HG02884 (cell line): ENCODE data around the gene EMP3.
"Not testable (repeated sequence)": the region's sequence is repeated elsewhere in the genome, so short reads cannot be mapped to it uniquely, and the experiment has no call there.

Experiments
- ATAC-seq: cut with Tn5 transposase; IDR thresholded peaks from one replicate; pipeline ENCODE4 v1.9.1; 2021; ENCODE audit warnings: mild to moderate bottlenecking, moderate library complexity; ENCODE audit not compliant: unreplicated experiment

The EMP3 gene

DNA sequence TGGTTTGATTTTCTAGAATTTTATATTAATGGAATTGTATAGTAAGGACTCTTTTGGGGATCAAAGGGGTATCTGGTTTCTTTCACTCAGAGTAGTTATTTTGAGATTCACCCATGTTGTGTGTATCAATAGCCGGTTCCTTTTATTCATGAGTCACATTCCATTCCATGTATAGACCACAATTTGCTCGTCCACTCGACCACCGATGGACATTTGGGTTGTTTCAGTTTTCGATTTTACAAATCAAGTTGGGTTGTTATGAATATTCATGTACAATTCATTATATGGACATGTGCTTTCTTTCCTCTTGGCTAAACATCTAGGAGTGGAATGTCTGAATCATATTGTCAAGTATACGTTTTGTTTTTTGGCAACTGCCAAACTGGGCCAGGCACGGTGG is 9.6 kb upstream of the EMP3 start:
- ATAC-seq = no peak

- ATAC-seq = not testable (repeated sequence)
Observed at GRCh38 chr19:48317708-48317960, 7.7 kb upstream of the EMP3 start.

DNA sequence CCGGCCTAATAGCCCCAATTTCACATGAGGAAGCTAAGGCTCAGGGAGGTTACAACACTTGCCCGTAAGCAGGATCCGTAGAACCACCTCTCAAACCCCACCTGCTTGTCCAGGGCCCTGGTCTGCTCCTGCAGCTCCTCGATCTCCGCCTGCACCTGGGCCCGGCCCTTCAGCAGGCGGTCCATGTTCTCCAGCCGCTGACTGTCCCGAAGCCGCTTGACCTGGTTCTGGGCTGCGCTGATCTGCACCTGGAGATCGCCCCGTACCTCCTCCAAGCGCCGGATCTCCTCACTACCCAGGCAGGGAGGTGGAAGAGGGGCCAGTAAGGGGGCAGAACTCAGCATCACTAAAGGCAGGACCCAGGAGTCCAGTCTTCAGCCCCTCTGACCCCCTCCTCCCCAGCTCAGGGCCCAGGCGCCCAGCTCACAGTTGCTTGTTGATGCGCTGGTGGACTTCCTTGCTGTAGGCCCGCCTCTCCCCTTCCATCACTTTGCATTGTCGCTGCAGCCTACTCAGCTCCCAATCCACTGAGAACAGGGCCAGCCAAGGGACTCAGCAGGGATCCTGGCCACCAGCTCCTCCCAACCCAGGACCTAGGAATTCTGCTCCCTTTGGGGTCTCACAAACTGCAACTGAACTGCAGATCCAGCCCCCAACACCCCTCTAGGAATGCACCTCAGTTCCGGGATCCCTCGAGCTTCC is 6.9 kb upstream of the EMP3 start:
- no peak for ATAC-seq

DNA sequence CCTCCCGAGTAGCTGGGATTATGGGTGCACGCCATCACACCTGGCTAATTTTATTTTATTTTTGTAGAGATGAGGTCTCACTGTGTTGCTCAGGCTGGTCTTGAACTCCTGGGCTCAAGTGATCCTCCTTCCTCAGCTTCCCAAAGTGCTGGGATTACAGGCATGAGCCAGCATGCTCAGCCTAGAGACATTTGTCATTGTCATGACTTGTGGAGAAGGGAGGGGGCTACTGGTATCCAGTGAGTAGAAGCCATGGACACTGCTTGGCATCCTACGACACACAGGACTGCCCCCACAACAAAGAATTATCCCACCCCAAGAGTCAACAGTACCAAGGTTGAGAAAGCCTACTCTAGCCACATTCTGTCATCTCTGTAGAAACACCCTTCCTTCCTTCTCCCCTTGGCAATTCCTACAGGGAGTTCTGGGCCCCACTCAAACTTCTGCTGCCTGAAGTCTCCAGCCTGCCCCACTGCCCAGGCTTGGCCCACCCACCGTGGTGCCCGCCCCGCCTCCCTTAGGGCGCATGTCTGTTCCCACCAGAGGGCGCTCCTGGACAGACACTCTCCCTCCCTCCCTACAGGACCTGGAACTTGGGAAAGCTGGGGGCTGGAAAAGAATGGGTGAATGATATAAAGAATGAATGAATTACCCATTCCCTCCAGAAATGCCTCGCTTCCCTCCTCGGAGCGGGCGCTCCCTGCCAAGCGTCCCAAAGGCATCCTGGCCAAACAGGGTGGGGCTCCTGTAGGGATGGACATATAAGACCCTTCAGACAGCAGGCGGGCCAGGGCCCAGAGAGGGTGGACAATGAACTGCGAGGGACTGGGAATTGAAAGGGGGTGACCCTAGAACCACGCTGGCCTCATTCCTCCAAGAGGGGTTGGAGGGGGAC is 5.5 kb upstream of the EMP3 start:
- ATAC-seq = no peak

GRCh38 chr19:48321372-48321621 is 4.1 kb upstream of the EMP3 start:
- peak; percentile 44 for ATAC-seq

- peak; percentile 57 for ATAC-seq
Observed at GRCh38 chr19:48321622-48322591, 3.4 kb upstream of the EMP3 start.

- no peak for ATAC-seq
Observed at GRCh38 chr19:48329167-48329891, 4.0 kb downstream of the EMP3 start.

GRCh38 chr19:48330012-48330681 is 4.8 kb downstream of the EMP3 start:
- no peak for ATAC-seq

GRCh38 chr19:48332351-48332661 is 7.0 kb downstream of the EMP3 start:
- no peak for ATAC-seq

DNA sequence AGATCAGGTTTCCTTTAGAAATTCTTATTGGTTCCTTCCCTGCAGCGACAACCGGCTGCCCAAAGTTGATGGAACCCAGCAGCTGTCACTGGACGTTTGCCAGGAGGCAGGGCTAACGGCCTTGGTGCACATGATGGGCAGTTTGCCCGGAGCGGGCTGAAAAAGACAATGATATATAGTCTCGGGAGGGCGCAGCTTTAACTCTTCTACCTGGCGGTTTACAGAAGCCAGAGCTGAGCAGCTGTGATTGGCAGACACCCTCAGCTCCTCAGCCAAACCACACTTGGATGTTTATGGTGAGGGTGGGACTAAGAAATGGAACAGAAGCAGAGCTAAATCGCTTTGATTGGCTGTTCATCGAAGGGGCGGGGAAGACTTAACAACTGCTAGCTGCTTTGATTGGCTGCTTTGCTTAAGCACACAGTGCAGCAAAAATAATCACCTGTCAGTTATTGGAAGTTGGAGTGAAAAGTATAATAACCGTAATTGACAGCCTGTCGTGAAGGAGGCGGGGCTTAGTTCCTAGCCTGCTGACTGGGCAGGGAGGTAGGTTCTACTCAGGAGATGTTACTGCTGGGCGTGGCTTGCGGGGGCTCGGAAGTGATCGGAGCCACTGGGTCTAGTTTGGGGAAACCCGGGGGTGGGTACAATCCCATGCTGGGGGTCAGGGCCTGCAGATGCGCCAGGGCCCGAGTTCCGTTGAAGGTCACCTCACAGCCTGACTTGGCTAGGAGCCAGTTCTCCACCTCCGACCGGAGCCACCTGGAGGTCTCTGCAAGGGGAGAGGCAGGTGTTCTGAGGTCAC is 7.5 kb downstream of the EMP3 start:
- peak; percentile 56 for ATAC-seq

- ATAC-seq = peak; percentile 46
Observed at GRCh38 chr19:48333467-48334384, 8.4 kb downstream of the EMP3 start.

DNA sequence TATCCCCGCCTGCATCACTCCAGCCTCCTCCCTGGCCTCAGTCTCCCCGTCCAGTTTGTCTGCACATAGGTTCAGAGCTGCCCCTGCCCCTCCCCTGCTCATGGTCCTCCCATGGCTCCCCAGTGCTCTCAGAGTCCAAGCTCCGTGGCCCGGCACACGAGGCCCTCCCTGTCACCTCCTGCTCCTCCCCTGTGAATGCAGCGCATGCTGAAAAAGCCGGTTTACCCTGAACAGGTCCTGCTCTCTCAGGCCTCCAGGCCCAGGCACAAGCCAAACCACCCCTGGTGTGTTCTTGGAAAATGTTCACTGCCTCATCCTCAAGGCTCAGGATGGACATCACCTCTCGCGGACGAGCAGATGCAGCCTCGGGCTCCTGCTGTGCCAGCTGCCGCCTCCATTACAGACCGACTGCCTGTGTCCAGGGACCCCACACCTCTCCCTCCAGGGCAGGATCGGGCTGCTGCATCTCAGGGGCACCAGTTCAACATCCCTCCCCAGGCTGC is 13.0 kb downstream of the EMP3 start:
- no peak for ATAC-seq

DNA sequence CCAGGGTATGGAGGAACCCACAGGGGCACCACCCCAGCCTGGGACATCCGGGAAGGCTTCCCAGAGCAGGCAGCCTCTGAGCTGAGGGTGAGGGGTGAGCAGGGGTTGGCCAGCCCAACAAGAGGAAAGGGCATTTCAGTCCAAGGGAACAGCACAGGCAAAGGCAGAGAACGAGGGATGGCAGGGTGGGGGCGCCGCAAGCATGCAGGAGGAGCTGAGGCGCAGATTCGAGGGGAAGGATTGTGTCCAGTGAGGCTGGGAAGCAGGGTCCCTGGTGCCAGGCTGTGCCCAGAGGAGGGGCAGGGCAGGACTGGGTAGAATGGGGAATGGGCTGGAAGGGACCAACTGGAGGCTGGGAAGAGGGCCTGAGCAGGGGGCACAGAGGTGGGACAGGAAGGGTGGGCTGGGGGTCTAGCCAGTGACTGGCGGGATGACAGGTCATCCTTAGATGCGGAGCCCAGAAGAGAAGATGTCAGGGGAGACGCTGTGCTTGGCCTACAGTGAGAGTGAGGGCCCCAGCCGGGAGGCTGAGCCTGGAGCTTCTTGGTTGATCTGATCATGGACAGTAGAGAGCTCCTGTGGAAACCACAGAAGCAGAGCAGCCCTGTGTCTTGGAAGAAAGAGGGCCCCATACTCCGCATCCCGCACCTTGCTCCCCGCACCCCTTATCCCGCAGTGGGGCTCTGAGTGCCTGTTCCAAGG is 13.6 kb downstream of the EMP3 start:
- no peak for ATAC-seq

DNA sequence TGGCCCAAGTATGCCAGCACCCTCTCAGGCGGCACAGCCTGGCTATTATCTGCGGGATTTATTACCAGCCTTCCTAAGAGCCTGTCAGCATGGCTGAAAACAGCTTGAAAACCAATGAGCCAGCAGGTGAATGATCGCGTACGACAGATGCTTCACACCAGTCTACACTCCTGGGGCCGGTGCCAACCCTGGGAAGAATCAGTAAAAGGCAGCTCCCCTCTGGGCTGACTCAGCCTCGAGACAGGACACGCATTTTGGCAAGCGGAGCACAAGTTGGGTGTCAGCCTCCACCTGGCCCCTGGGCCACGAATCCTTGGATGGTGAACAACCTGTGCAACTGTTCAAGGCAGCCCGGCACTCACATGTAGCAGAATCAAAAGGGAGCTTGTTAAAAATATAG is 15.6 kb downstream of the EMP3 start:
- no peak for ATAC-seq

DNA sequence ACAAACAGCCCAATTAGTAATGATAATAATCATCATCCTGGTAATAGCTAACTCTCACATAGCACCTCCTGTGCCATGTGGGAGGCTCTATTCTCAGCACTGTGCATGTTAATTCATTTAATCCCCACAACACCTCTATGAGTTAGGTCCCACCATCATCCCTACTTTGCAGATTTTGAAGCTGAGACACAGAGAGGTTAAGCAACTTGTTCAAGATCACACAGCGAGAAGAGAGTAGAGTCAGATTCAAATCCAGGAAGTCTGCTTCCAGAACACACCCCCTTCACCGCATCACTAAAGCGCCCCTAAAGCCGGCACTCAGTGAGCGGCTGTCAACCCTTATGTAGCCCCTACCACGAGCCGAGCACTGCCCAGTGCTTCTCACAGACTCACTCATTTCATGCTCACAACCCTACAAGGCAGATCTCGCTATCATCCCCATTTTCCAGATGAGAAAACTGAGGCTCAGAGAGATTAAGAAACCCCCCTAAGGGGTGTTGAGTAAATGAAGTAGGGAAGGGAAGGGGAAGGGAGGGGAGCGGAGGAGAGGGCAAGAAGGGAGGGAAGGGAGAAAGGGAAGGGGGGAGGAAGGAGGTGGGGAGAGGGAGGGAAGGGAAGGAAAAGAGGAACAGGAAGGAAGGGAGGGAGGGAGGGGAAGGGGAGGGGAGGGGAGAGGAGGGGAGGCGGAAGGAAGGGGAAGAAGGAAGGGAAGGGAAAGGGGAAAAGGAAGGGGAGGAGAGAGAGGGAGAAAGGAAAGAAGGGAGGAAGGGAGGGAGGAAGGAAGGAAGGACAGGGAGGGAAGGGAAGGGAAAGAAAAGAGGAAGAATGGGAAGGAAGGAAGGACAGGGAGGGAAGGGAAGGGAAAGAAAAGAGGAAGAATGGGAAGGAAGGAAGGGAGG is 16.4 kb downstream of the EMP3 start:
- ATAC-seq = no peak

- no peak for ATAC-seq
Observed at GRCh38 chr19:48342414-48342738, 17.0 kb downstream of the EMP3 start.
